ENCODE results near the gene STT3B. TPM values are rescaled to one million over a fixed set of nuclear protein-coding genes. Genes with fewer than 3 reads are reported as not detected.

STT3B gene
- total RNA-seq, 3 donors from 2014 or later, result 97.2 to 113 (median 104) TPM

DNA sequence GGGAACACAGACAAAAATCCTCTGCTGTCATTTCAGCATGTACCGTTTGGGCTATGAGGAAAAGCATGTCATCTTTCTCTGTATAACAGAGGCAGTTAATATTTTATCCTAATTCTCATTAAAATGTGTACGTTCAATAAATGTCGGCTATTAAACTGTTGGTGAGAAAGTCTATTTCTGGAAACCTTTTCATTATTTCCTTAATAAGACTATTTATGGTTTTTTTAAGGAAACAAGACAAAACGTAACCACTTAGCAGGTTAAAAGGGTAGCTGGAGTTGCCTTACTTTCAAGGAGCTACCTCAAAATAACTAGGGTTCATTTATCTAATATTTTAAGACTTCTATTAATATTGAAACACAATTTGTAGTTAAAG lies 1.8 kb upstream of the STT3B start:
- Mint-ChIP-seq H3K4me1 (ENCODE audit: low read depth) (peaks cover 15% of the 10 kb centered on the region), H3K4me3 (peak overlapping the region; percentile 93), H3K27me3 (ENCODE audit: low read depth) (no peaks in the 10 kb centered on the region), H3K36me3 (ENCODE audit: insufficient read depth) (no peaks in the 10 kb centered on the region), H3K9me3 (no peaks in the 10 kb centered on the region)
- no peak for DNase-seq
- no peak for ATAC-seq

DNA sequence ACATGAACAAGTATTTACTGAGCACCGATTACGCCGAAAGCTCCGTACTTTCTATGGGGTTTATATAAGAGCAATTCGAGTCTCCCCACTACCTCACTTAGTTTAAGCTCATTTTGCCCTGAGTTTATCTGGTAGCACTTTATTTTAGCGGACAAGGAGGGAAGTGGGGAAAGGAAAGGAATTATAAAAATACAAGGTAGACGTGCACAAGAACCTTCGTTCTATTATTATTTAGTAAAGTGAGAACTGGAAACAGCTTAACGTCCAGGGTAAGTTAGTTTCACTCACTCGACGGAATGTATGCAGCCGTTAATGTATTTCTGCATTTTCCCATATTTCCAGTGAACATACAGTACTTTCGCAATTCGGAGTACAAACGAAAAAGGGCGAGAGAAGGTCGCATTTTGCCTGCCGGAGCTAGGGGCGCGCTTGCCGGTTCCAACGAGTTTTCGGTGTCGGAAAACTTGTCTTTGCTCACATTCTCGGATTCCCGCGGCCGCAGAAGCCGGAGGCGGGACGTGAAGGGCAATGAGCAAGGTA lies 1.2 kb upstream of the STT3B start:
- DNase-seq (no peak), ATAC-seq (no peak)
- Mint-ChIP-seq H3K4me1 (ENCODE audit: low read depth) (peaks cover 21% of the 10 kb centered on the region), H3K36me3 (ENCODE audit: insufficient read depth) (no peaks in the 10 kb centered on the region), H3K4me3 (peak overlapping the region; percentile 93), H3K27me3 (ENCODE audit: low read depth) (no peaks in the 10 kb centered on the region), H3K9me3 (no peaks in the 10 kb centered on the region)

DNA sequence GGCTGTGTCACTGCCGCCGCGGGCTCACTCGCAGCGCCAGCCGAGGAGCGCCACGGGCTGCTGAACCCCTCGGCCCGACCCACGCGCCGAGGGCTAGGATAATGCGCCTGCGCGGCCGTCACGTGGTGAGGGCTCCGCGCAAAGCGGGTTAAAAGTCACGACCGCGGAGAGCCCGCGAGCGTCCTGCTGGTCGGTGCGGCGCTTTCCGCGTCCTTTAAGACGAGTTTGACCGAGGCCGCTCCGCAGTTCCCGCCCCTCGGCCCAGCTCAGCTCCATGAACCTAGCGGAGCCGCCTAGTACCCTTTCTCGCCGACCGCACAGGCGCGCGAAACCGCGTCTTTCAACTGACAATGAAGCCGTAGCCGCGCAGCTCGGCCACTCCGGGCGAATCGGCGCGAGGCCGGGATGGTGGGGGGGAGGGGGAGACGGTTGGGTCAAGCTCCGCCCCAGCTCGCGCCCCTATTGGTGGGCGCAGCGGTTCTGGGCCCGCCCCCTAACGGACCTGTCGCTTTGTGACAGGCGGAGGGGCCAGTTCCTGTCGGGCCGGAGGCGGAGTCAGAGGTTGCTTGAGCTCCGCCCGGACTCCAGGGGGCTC lies 636 bp upstream of the STT3B start:
- Mint-ChIP-seq H3K9me3 (no peaks in the 10 kb centered on the region), H3K4me1 (ENCODE audit: low read depth) (peaks cover 26% of the 10 kb centered on the region), H3K27me3 (ENCODE audit: low read depth) (no peaks in the 10 kb centered on the region), H3K36me3 (ENCODE audit: insufficient read depth) (no peaks in the 10 kb centered on the region), H3K4me3 (peak overlapping the region; percentile 93)
- peak; percentile 85 to 88 for ATAC-seq
- peak; percentile 99 for DNase-seq

DNA sequence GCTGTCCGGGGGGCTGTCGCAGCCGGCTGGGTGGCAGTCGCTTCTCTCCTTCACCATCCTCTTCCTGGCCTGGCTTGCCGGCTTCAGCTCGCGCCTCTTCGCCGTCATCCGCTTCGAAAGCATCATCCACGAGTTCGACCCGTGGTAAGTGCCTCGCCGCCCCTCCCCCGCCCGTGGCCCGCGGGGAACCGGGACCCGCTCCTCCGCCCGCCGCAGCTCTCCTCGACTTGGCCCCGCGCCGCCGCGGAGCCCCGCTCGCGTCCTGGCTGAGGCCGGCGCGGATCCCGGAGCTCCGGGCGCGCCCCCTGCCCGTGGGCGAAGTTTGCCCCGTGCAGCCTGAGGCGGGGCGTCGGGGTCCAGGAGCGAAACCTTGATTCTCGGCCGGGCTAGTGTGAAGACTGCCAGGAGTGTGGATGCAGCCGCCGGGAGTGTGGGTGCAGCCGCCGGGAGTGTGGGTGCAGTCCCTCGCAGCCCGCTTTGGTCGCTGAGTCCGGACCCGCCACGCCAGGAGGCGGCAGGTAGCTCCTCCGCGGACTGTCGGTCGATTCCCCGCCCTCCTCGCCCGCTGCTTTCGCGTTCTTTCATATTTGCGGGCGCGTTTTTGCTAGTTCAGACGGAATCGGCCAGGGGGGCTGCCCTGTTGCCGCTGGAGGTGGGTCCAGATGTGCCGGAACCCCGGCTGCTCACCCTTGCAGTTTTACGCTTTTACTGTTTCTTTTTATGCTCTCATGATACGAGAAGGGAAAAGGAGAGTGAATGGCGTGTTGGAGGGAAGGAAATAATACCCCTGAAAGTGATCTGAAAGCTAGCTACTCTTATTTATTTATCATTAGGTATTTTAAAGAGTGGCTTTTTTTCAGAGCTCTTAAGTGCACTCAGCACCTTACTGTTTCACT lies 692 bp downstream of the STT3B start:
- peak overlapping the region; percentile 93 for H3K4me3 Mint-ChIP-seq
- ATAC-seq (peak; percentile 1), DNase-seq (peak; percentile 43)
- no peaks in the 10 kb centered on the region for H3K9me3 Mint-ChIP-seq
- no peaks in the 10 kb centered on the region for H3K27me3 Mint-ChIP-seq (ENCODE audit: low read depth)
- H3K36me3 Mint-ChIP-seq (ENCODE audit: insufficient read depth), result peaks cover 6% of the 10 kb centered on the region
- H3K4me1 Mint-ChIP-seq (ENCODE audit: low read depth), result peaks cover 39% of the 10 kb centered on the region

DNA sequence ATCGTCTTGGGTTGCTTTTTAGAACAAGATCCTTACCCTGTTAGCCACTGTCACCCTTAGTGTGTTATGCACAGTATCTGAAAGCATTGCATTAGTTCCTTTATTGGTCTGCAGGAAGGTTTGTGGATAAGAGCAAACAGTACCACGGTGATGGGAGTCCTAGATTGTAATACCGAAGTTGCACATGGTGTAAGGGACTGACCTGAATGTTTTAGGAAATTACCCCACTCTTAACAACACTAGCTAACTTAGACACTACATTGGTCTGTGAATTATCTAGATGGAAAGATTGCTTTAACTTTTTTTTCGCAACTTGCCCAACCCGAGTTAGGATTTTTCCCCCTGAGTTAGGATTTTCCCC lies 1.3 kb downstream of the STT3B start:
- Mint-ChIP-seq H3K4me3 (peak overlapping the region; percentile 93), H3K36me3 (ENCODE audit: insufficient read depth) (peaks cover 6% of the 10 kb centered on the region), H3K9me3 (no peaks in the 10 kb centered on the region), H3K27me3 (ENCODE audit: low read depth) (no peaks in the 10 kb centered on the region), H3K4me1 (ENCODE audit: low read depth) (peaks cover 46% of the 10 kb centered on the region)
- DNase-seq (no peak), ATAC-seq (no peak)

DNA sequence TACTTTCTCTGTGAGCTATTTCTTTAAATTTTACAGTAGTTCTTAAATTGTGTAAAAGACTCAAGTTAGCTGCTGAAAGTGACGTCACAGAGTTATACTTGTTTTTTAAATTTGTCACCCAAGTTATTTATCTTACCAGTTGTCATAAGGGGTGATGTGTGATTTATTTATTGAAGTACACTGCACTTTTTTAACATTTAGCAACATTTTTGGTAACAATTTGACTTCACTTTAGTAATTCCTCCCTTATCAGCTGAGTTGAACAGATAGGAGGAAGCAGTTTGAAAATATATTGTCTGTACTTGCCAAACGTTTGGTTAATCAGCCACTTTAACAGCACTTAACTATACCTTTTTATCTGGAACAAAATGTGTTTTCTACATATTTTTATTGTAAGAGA lies 3.8 kb downstream of the STT3B start:
- no peaks in the 10 kb centered on the region for H3K9me3 Mint-ChIP-seq
- peaks cover 66% of the 10 kb centered on the region for H3K4me1 Mint-ChIP-seq (ENCODE audit: low read depth)
- peak overlapping the region; percentile 93 for H3K4me3 Mint-ChIP-seq
- ATAC-seq (no peak), DNase-seq (no peak)
- no peaks in the 10 kb centered on the region for H3K27me3 Mint-ChIP-seq (ENCODE audit: low read depth)
- peaks cover 6% of the 10 kb centered on the region for H3K36me3 Mint-ChIP-seq (ENCODE audit: insufficient read depth)

DNA sequence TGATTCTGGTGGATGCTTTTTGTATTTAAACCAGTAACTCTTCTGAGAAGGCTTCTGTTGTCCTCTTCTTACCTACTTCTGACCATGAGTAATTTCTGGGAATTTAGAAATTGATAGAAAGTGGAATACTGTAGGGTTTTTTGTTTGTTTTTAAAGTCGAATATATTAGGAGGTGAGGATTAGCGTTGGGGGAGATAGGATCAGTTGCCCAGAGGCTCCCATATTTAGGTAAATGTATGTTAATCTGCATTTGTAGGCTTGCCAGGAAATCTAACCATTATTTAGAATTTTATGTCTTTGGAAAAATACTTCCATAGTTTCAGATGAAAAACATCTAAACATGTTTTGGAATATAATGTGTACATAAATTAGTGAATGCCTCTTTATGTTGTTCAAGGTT lies 6.1 kb downstream of the STT3B start:
- Mint-ChIP-seq H3K9me3 (no peaks in the 10 kb centered on the region), H3K4me1 (ENCODE audit: low read depth) (peaks cover 85% of the 10 kb centered on the region), H3K36me3 (ENCODE audit: insufficient read depth) (peaks cover 13% of the 10 kb centered on the region), H3K27me3 (ENCODE audit: low read depth) (no peaks in the 10 kb centered on the region), H3K4me3 (peak overlapping the region; percentile 55)
- DNase-seq (no peak), ATAC-seq (no peak)

DNA sequence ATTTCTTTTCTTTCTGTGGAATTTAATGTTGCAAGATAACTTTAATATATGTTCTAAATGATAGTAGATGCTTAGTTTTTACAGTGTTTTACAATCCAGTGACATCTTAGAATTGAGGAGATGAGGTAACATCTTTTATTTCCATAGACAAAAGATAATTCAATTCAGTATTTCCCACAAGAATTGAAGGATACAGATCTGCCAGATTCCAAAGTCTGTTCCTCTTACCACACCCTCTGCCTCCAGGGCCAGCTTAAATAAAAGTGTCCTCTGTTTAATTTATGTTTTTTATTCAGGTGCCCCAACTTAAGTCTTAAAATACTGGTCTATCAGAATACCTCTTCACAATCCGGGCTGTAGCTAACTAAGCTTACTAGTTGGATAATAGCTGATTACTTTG lies 6.5 kb downstream of the STT3B start:
- ATAC-seq (no peak), DNase-seq (no peak)
- Mint-ChIP-seq H3K4me3 (peak overlapping the region; percentile 9), H3K36me3 (ENCODE audit: insufficient read depth) (peaks cover 13% of the 10 kb centered on the region), H3K27me3 (ENCODE audit: low read depth) (no peaks in the 10 kb centered on the region), H3K9me3 (no peaks in the 10 kb centered on the region), H3K4me1 (ENCODE audit: low read depth) (peaks cover 86% of the 10 kb centered on the region)

DNA sequence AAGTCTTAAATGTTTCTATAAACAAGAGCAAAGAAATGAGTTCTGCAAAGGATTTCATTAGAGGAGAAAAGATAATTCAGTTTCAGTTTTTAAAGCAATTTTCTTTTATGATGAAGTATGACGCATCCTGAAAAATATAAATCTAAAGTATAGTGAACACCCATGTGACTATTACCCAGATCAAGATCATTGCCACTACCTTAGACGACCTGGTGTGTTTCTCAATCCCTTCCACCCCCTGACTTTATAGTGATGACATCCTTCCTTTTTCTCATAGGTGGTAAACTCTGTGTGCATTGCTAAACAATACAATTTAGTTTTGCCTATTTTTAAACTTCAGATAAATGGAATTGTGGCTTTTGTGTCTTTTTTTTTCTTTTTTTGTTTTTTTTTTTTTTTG lies 8.4 kb downstream of the STT3B start:
- Mint-ChIP-seq H3K4me1 (ENCODE audit: low read depth) (peaks cover 92% of the 10 kb centered on the region), H3K36me3 (ENCODE audit: insufficient read depth) (peaks cover 13% of the 10 kb centered on the region), H3K27me3 (ENCODE audit: low read depth) (no peaks in the 10 kb centered on the region), H3K9me3 (no peaks in the 10 kb centered on the region), H3K4me3 (no peak overlapping the region)
- DNase-seq (no peak), ATAC-seq (peak; percentile 92 to 93)

DNA sequence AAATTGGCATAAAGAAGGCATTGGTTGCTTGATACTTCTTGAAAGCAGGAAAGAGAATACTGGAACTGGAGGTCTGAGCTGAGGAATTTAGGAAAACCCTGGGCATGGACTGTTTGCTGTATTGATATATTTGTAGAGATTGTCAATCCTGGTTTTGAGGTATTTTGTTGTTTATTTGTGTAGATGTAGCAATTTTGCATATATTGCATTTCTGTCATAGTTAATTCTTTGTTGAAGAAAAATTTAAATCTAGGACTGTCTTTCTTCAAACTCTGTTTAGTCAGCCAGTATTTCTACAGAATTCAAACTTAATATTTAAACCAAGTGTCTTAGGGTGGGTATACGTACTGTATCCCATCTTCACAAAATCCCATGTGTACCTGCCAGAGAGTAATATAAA lies 9.5 kb downstream of the STT3B start:
- H3K27me3 Mint-ChIP-seq (ENCODE audit: low read depth), result no peaks in the 10 kb centered on the region
- H3K4me3 Mint-ChIP-seq, result no peak overlapping the region
- peaks cover 17% of the 10 kb centered on the region for H3K36me3 Mint-ChIP-seq (ENCODE audit: insufficient read depth)
- peaks cover 91% of the 10 kb centered on the region for H3K4me1 Mint-ChIP-seq (ENCODE audit: low read depth)
- ATAC-seq (no peak), DNase-seq (no peak)
- H3K9me3 Mint-ChIP-seq, result no peaks in the 10 kb centered on the region

DNA sequence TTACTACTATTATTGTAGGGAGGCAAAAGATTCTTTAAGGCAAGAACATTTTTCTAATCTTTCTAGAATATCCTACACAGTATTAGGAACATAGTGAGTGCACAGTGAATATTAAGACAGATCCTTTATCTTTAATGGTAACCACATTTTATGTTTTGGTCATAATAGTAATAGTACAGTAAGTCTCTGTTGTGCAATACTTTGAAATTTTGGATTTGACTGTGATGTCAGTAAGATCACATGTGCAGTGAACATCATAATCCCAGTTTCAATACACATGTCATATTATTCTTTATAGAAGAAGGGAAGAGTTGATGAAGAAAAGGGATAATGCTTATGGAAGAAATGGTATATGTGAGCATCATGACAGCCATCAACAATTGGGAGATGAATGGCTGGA lies 10.7 kb downstream of the STT3B start:
- Mint-ChIP-seq H3K9me3 (no peaks in the 10 kb centered on the region), H3K4me3 (no peak overlapping the region), H3K4me1 (ENCODE audit: low read depth) (peaks cover 89% of the 10 kb centered on the region), H3K36me3 (ENCODE audit: insufficient read depth) (peaks cover 12% of the 10 kb centered on the region), H3K27me3 (ENCODE audit: low read depth) (no peaks in the 10 kb centered on the region)
- ATAC-seq (no peak), DNase-seq (no peak)

DNA sequence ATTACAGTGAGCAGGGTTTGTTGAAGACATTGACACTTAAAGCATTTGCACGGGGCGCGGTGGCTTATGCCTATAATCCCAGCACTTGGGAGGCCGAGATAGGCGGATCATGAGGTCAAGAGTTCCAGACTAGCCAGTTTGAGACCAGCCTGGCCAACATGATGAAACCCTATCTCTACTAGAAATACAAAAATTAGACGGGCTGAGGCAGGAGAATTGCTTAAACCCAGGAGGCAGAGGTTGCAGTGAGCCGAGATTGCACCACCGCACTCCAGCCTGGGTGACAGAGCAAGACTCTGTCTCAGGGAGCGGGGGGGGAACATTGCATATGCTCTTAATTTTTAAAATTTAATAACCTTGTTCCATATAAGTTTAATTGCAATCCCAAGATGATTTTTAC lies 11.9 kb downstream of the STT3B start:
- H3K4me1 Mint-ChIP-seq (ENCODE audit: low read depth), result peaks cover 85% of the 10 kb centered on the region
- peaks cover 12% of the 10 kb centered on the region for H3K36me3 Mint-ChIP-seq (ENCODE audit: insufficient read depth)
- no peaks in the 10 kb centered on the region for H3K27me3 Mint-ChIP-seq (ENCODE audit: low read depth)
- DNase-seq (no peak), ATAC-seq (no peak)
- H3K9me3 Mint-ChIP-seq, result no peaks in the 10 kb centered on the region
- no peak overlapping the region for H3K4me3 Mint-ChIP-seq

DNA sequence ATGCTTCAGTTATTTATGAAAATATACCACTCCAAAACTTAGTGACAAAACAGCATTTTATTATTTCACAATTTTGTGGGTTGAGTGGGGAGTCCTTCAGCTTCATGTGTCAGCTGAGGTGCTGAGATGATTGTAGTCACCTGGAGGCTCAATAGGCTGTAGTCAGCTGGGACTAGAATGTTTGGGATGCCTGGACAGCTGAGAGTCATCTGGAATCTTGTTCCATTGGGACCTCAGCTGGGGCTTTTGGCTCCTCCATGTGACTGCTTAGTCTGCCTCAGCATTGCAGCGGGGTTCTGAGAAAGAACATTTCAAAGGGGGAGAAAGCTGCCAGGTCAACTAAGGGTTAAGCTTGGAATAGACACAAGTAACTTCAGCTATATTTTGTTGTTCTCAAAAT lies 13.4 kb downstream of the STT3B start:
- ATAC-seq (no peak), DNase-seq (no peak)
- Mint-ChIP-seq H3K36me3 (ENCODE audit: insufficient read depth) (peaks cover 12% of the 10 kb centered on the region), H3K4me1 (ENCODE audit: low read depth) (peaks cover 86% of the 10 kb centered on the region), H3K4me3 (no peak overlapping the region), H3K27me3 (ENCODE audit: low read depth) (no peaks in the 10 kb centered on the region), H3K9me3 (no peaks in the 10 kb centered on the region)

DNA sequence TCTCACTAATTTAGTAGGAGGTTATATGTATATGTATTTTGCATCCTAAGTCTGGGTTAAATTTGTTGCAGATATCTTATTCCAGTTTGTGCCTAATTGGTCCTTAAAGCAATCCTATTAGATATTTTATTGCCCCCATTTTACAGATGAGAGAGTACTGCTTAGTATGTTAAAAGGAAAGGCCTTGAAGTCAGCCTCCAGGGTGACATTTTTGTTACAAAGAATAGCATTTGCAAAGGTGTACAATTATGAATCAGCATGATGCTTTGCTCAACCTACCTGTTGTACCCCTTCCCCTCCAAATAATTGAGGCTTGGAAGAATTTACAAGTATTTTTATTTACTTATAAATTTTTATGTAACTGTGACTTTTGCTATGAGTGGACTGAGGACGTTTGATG lies 14.0 kb downstream of the STT3B start:
- DNase-seq (no peak), ATAC-seq (no peak)
- H3K4me3 Mint-ChIP-seq, result no peak overlapping the region
- peaks cover 86% of the 10 kb centered on the region for H3K4me1 Mint-ChIP-seq (ENCODE audit: low read depth)
- H3K9me3 Mint-ChIP-seq, result no peaks in the 10 kb centered on the region
- peaks cover 11% of the 10 kb centered on the region for H3K36me3 Mint-ChIP-seq (ENCODE audit: insufficient read depth)
- H3K27me3 Mint-ChIP-seq (ENCODE audit: low read depth), result no peaks in the 10 kb centered on the region
